Skin of body (tissue), 2 donors: ENCODE measurements around the gene HSP90AA1. TPM values are rescaled to one million over a fixed set of nuclear protein-coding genes. Genes with fewer than 3 reads are reported as not detected.
"Not testable (repeated sequence)": the region's sequence is repeated elsewhere in the genome, so short reads cannot be mapped to it uniquely, and the experiment has no call there.

Experiments used
- DNase-seq: peaks from one replicate; lab custom pipeline; 2025; lab: John Stamatoyannopoulos, UW
- total RNA-seq: library from RNA; depleted of rRNA; stranded (reverse); fragments of >200 nt; gene quantifications from one replicate; pipeline ENCODE4 v1.2.3, GENCODE V29; 2014

The HSP90AA1 gene
- total RNA-seq, result 339 TPM

- peak; percentile 92 for DNase-seq
Measured at GRCh38 chr14:102086972-102087761, at the start of gene HSP90AA1. HSP90AA1 (minus strand) TSS chr14:102087044; CDS start chr14:102086378, 666 bp downstream.

GRCh38 chr14:102135456-102135855, 48.6 kb upstream of the HSP90AA1 start:
- not testable (repeated sequence) for DNase-seq

- not testable (repeated sequence) for DNase-seq
Measured at GRCh38 chr14:102134719-102135118, 47.9 kb upstream of the HSP90AA1 start.

- not testable (repeated sequence) for DNase-seq
Measured at GRCh38 chr14:102134021-102134420, 47.2 kb upstream of the HSP90AA1 start.

- no peak for DNase-seq
Measured at GRCh38 chr14:102131741-102132140, 44.9 kb upstream of the HSP90AA1 start.

- DNase-seq, result no peak
Measured at GRCh38 chr14:102126807-102127455, 40.1 kb upstream of the HSP90AA1 start.

GRCh38 chr14:102125546-102125945, 38.7 kb upstream of the HSP90AA1 start:
- DNase-seq, result no peak

- DNase-seq, result no peak
Measured at GRCh38 chr14:102124419-102124818, 37.6 kb upstream of the HSP90AA1 start.

GRCh38 chr14:102121567-102121966, 34.7 kb upstream of the HSP90AA1 start:
- DNase-seq, result no peak

GRCh38 chr14:102120888-102121287, 34.0 kb upstream of the HSP90AA1 start:
- DNase-seq, result no peak

- DNase-seq, result no peak
Measured at GRCh38 chr14:102117852-102118251, 31.0 kb upstream of the HSP90AA1 start.

GRCh38 chr14:102116361-102117180, 29.7 kb upstream of the HSP90AA1 start:
- DNase-seq, result no peak

GRCh38 chr14:102111101-102111500, 24.3 kb upstream of the HSP90AA1 start:
- no peak for DNase-seq

GRCh38 chr14:102109332-102109731, 22.5 kb upstream of the HSP90AA1 start:
- not testable (repeated sequence) for DNase-seq

- DNase-seq, result no peak
Measured at GRCh38 chr14:102105369-102105768, 18.5 kb upstream of the HSP90AA1 start.

- no peak for DNase-seq
Measured at GRCh38 chr14:102103062-102103695, 16.3 kb upstream of the HSP90AA1 start.

- DNase-seq, result no peak
Measured at GRCh38 chr14:102097441-102098135, 10.7 kb upstream of the HSP90AA1 start.

- DNase-seq, result peak; percentile 76
Measured at GRCh38 chr14:102096569-102097188, 9.8 kb upstream of the HSP90AA1 start.

- no peak for DNase-seq
Measured at GRCh38 chr14:102095871-102096568, 9.2 kb upstream of the HSP90AA1 start.
